ENCODE results near the gene BLCAP. TPM values are rescaled to one million over a fixed set of nuclear protein-coding genes. Genes with fewer than 3 reads are reported as not detected.
"Not testable (repeated sequence)": the region's sequence is repeated elsewhere in the genome, so short reads cannot be mapped to it uniquely, and the experiment has no call there.

The BLCAP gene
- total RNA-seq, 2 donors from 2014 or later, result 66.6 to 78.7 TPM

DNA sequence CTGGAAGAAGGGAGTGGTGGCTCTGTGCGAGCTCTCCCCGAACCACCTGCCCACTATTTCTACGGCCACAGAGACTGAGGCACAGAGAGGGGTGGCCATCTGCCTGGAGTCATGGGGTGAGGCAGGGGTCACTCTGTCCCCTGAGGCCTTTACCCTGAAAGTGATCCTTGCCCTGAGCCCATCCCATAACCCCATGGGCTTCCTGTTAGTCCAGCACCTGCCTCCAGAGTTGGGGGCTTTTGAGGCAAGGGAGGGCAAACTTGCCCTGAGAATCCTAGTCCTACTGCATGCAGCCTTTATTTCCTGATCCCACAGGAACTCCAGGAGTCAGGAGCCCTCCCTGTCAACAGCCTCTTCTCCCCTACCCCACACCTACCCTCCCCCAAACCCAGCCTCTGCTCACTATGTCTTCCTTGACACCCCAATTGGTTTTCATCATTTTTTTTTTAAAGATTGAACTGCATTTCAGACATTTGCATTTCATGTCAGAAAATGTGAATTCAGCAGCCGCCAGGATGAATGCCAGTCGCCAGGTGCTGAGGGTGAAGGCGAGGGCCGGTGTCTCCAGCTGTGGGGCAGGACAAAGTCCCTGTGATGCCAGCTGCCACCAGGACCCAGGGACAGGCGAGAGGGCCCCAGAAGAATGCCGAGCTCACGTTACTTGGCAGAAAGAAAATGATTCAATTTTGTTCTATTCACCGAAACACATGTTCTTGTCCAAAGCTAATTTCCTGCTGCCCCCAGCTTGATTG is 54.3 kb downstream of the BLCAP start:
- H3K4me1 ChIP-seq, result no peaks in the 10 kb centered on the region
- TF ChIP-seq, protein P1, sequence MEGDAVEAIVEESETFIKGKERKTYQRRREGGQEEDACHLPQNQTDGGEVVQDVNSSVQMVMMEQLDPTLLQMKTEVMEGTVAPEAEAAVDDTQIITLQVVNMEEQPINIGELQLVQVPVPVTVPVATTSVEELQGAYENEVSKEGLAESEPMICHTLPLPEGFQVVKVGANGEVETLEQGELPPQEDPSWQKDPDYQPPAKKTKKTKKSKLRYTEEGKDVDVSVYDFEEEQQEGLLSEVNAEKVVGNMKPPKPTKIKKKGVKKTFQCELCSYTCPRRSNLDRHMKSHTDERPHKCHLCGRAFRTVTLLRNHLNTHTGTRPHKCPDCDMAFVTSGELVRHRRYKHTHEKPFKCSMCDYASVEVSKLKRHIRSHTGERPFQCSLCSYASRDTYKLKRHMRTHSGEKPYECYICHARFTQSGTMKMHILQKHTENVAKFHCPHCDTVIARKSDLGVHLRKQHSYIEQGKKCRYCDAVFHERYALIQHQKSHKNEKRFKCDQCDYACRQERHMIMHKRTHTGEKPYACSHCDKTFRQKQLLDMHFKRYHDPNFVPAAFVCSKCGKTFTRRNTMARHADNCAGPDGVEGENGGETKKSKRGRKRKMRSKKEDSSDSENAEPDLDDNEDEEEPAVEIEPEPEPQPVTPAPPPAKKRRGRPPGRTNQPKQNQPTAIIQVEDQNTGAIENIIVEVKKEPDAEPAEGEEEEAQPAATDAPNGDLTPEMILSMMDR (IDR thresholded peaks at IDR 0.05), result no peak
- no peak for DNase-seq (ENCODE audit: low spot score)
- H3K9me3 ChIP-seq, result no peaks in the 10 kb centered on the region
- H3K4me3 ChIP-seq, result no peak overlapping the region
- H3K36me3 ChIP-seq, result no peaks in the 10 kb centered on the region
- H3K27me3 ChIP-seq, result no peaks in the 10 kb centered on the region
- H3K27ac ChIP-seq, result no peak overlapping the region

DNA sequence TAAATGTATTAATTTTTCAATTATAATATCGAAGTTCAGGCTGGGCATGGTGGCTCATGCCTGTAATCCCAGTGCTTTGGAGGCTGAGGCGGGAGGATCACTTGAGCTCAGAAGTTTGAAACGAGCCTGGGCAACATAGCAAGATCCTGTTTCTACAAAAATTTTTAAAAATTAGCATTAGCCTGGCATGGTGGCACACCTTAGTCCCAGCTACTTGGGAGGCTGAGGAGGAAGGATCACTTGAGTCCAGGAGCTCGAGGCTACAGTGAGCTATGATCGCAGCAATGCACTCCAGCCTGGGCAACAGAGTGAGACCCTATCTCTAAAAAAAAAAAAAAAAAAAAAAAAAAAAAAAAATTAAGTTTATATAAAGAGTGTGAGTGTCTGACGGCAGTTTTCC is 55.2 kb downstream of the BLCAP start:
- not testable (repeated sequence) for H3K4me3 ChIP-seq; DNase-seq (ENCODE audit: low spot score); H3K27ac ChIP-seq; H3K36me3 ChIP-seq; H3K4me1 ChIP-seq; H3K27me3 ChIP-seq; H3K9me3 ChIP-seq

GRCh38 chr20:37471741-37472235 is 55.9 kb downstream of the BLCAP start:
- Histone ChIP-seq H3K4me3 (no peak overlapping the region), H3K36me3 (no peaks in the 10 kb centered on the region), H3K27ac (no peak overlapping the region), H3K9me3 (no peaks in the 10 kb centered on the region), H3K27me3 (no peaks in the 10 kb centered on the region), H3K4me1 (no peaks in the 10 kb centered on the region)
- TF ChIP-seq, protein P1 (IDR thresholded peaks at IDR 0.05), result no peak
- no peak for DNase-seq (ENCODE audit: low spot score)

GRCh38 chr20:37470190-37470589 is 57.5 kb downstream of the BLCAP start:
- not testable (repeated sequence) for H3K9me3 ChIP-seq; DNase-seq (ENCODE audit: low spot score); H3K36me3 ChIP-seq; H3K27me3 ChIP-seq; H3K4me3 ChIP-seq; H3K4me1 ChIP-seq; H3K27ac ChIP-seq

- Histone ChIP-seq H3K27me3 (no peaks in the 10 kb centered on the region), H3K36me3 (no peaks in the 10 kb centered on the region), H3K27ac (no peak overlapping the region), H3K4me1 (no peaks in the 10 kb centered on the region), H3K4me3 (no peak overlapping the region), H3K9me3 (no peaks in the 10 kb centered on the region)
- TF ChIP-seq, protein P1 (IDR thresholded peaks at IDR 0.05), result no peak
- DNase-seq (ENCODE audit: low spot score), result no peak
Observed at GRCh38 chr20:37469531-37469930, 58.1 kb downstream of the BLCAP start.

DNA sequence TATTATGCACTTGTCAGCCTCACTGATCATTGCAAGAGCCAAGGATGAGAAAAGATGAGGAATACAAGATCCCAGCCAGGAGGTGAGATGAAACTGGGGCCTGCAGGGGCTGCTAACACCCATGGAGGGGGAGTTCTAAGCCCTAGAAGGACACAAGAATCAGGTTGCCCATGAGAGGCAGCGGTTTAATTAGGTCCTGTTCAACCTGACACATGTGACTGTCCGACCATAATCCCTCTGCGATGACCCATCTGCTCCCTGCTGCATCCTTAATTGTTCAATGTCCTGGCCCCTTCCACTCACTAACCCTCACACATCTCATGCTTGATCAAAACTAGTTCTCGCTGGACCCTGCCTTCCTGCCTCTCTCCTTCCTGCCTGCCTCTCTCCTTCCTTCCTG is 58.8 kb downstream of the BLCAP start:
- Histone ChIP-seq H3K4me1 (no peaks in the 10 kb centered on the region), H3K36me3 (no peaks in the 10 kb centered on the region)
- DNase-seq (ENCODE audit: low spot score), result no peak

More for the DNA sequence above, 58.8 kb downstream of the BLCAP start:
- H3K4me3 ChIP-seq, result no peak overlapping the region
- no peaks in the 10 kb centered on the region for H3K27me3 ChIP-seq
- TF ChIP-seq, protein P1 (IDR thresholded peaks at IDR 0.05), result no peak
- no peaks in the 10 kb centered on the region for H3K9me3 ChIP-seq
- no peak overlapping the region for H3K27ac ChIP-seq

Other genes with a start within 250 kb of the BLCAP start
- 10 to 100 TPM; 13.1 to 17.8 TPM for gene MANBAL, start 238.2 kb downstream of the BLCAP start, total RNA-seq
- gene SRC, start 181.7 kb downstream of the BLCAP start, total RNA-seq, result 10 to 100 TPM in 1 of 2 donors, 1 to 10 TPM in 1; 6.9 to 14.3 TPM
- gene NNAT, start 6.6 kb downstream of the BLCAP start, total RNA-seq, result 1 to 10 TPM in 1 of 2 donors, under 1 TPM in 1; 0.78 to 2.6 TPM
- gene CTNNBL1, start 166.2 kb upstream of the BLCAP start, total RNA-seq, result 10 to 100 TPM; 29.9 to 39.9 TPM

All from right atrium auricular region (tissue), 2 donors.